ENCODE measurements around the gene ASPSCR1.

ASPSCR1 gene

GRCh38 chr17:82013772-82014321 is 36.4 kb downstream of the ASPSCR1 start:
- no peak for DNase-seq (ENCODE audit: low read depth in 1 of 2, low spot score in 1 of 2)
- no peak for TF ChIP-seq JUND (IDR thresholded peaks at IDR 0.05; ENCODE audit: low read depth)
- in situ Hi-C loops (cut with HindIII; ENCODE audit: low pct_unique_long_range_greater_than_20kb, low sequenced_read_pairs), result no loop called here

GRCh38 chr17:82014432-82014831 is 37.0 kb downstream of the ASPSCR1 start:
- no peak for TF ChIP-seq JUND (IDR thresholded peaks at IDR 0.05; ENCODE audit: low read depth)
- in situ Hi-C loops (cut with HindIII; ENCODE audit: low pct_unique_long_range_greater_than_20kb, low sequenced_read_pairs), result no loop called here
- DNase-seq (ENCODE audit: low read depth in 1 of 2, low spot score in 1 of 2), result no peak

- no peak for DNase-seq (ENCODE audit: low read depth in 1 of 2, low spot score in 1 of 2)
- in situ Hi-C loops (cut with HindIII; ENCODE audit: low pct_unique_long_range_greater_than_20kb, low sequenced_read_pairs), result no loop called here
- no peak for TF ChIP-seq JUND (IDR thresholded peaks at IDR 0.05; ENCODE audit: low read depth)
Observed at GRCh38 chr17:82014971-82015310, 37.5 kb downstream of the ASPSCR1 start.

- DNase-seq (ENCODE audit: low read depth in 1 of 2, low spot score in 1 of 2), result no peak
- no peak for TF ChIP-seq JUND (IDR thresholded peaks at IDR 0.05; ENCODE audit: low read depth)
- in situ Hi-C loops (cut with HindIII; ENCODE audit: low pct_unique_long_range_greater_than_20kb, low sequenced_read_pairs), result no loop called here
Observed at GRCh38 chr17:82015311-82015971, 38.0 kb downstream of the ASPSCR1 start.

- DNase-seq (ENCODE audit: low read depth in 1 of 2, low spot score in 1 of 2), result no peak
- in situ Hi-C loops (cut with HindIII; ENCODE audit: low pct_unique_long_range_greater_than_20kb, low sequenced_read_pairs), result no loop called here
Observed at GRCh38 chr17:82016061-82016874, 38.8 kb downstream of the ASPSCR1 start.

GRCh38 chr17:82016875-82017459 is 39.5 kb downstream of the ASPSCR1 start:
- in situ Hi-C loops (cut with HindIII; ENCODE audit: low pct_unique_long_range_greater_than_20kb, low sequenced_read_pairs), result no loop called here
- no peak for TF ChIP-seq JUND (IDR thresholded peaks at IDR 0.05; ENCODE audit: low read depth)
- DNase-seq (ENCODE audit: low read depth in 1 of 2, low spot score in 1 of 2), result no peak

More at GRCh38 chr17:82016061-82016874, 38.8 kb downstream of the ASPSCR1 start:
- no peak for TF ChIP-seq JUND (IDR thresholded peaks at IDR 0.05; ENCODE audit: low read depth)

- no peak for TF ChIP-seq JUND (IDR thresholded peaks at IDR 0.05; ENCODE audit: low read depth)
- DNase-seq (ENCODE audit: low read depth in 1 of 2, low spot score in 1 of 2), result no peak
- in situ Hi-C loops (cut with HindIII; ENCODE audit: low pct_unique_long_range_greater_than_20kb, low sequenced_read_pairs), result no loop called here
Observed at GRCh38 chr17:82017612-82018151, 40.3 kb downstream of the ASPSCR1 start.

GRCh38 chr17:82018152-82018988 is 40.9 kb downstream of the ASPSCR1 start:
- in situ Hi-C loops (cut with HindIII; ENCODE audit: low pct_unique_long_range_greater_than_20kb, low sequenced_read_pairs), result no loop called here
- no peak for DNase-seq (ENCODE audit: low read depth in 1 of 2, low spot score in 1 of 2)
- TF ChIP-seq JUND (IDR thresholded peaks at IDR 0.05; ENCODE audit: low read depth), result no peak

GRCh38 chr17:82018989-82019689 is 41.7 kb downstream of the ASPSCR1 start:
- DNase-seq (ENCODE audit: low read depth in 1 of 2, low spot score in 1 of 2), result no peak
- in situ Hi-C loops (cut with HindIII; ENCODE audit: low pct_unique_long_range_greater_than_20kb, low sequenced_read_pairs), result no loop called here
- TF ChIP-seq JUND (IDR thresholded peaks at IDR 0.05; ENCODE audit: low read depth), result no peak

- DNase-seq (ENCODE audit: low read depth in 1 of 2, low spot score in 1 of 2), result peak; percentile 60 to 74
- no peak for TF ChIP-seq JUND (IDR thresholded peaks at IDR 0.05; ENCODE audit: low read depth)
- in situ Hi-C loops (cut with HindIII; ENCODE audit: low pct_unique_long_range_greater_than_20kb, low sequenced_read_pairs), result no loop called here
Observed at GRCh38 chr17:82019690-82020571, 42.5 kb downstream of the ASPSCR1 start.
